ENCODE results near the gene RGS2.

- TF ChIP-seq TEAD4 (IDR thresholded peaks at IDR 0.05; ENCODE audit: borderline replicate concordance, insufficient read depth) (no peak), USF1 (IDR thresholded peaks at IDR 0.05; ENCODE audit: borderline replicate concordance, low read depth) (no peak), EP300 (IDR thresholded peaks at IDR 0.05; ENCODE audit: borderline replicate concordance in 1 of 2, low read depth in 1 of 2, low read length in 1 of 2) (no peak), SMC3 (IDR thresholded peaks at IDR 0.05; ENCODE audit: low read depth, low read length) (no peak), FOXM1 (IDR thresholded peaks at IDR 0.05; ENCODE audit: low read depth) (no peak), RCOR1 (IDR thresholded peaks at IDR 0.05; ENCODE audit: low read length) (no peak), POLR2AphosphoS5 (IDR thresholded peaks at IDR 0.05; ENCODE audit: low read depth, low read length) (no peak), TCF12 (IDR thresholded peaks at IDR 0.05) (no peak)
- TF ChIP-seq, protein P1, sequence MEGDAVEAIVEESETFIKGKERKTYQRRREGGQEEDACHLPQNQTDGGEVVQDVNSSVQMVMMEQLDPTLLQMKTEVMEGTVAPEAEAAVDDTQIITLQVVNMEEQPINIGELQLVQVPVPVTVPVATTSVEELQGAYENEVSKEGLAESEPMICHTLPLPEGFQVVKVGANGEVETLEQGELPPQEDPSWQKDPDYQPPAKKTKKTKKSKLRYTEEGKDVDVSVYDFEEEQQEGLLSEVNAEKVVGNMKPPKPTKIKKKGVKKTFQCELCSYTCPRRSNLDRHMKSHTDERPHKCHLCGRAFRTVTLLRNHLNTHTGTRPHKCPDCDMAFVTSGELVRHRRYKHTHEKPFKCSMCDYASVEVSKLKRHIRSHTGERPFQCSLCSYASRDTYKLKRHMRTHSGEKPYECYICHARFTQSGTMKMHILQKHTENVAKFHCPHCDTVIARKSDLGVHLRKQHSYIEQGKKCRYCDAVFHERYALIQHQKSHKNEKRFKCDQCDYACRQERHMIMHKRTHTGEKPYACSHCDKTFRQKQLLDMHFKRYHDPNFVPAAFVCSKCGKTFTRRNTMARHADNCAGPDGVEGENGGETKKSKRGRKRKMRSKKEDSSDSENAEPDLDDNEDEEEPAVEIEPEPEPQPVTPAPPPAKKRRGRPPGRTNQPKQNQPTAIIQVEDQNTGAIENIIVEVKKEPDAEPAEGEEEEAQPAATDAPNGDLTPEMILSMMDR (IDR thresholded peaks at IDR 0.05) = no peak
Measured at GRCh38 chr1:192814805-192815204, 6.0 kb downstream of the RGS2 start.
